ENCODE results near the gene NUP98. TPM values are rescaled to one million over a fixed set of nuclear protein-coding genes. Genes with fewer than 3 reads are reported as not detected.

NUP98 gene
- total RNA-seq, 1 experiment from 2014 or later: 98.4 TPM

DNA sequence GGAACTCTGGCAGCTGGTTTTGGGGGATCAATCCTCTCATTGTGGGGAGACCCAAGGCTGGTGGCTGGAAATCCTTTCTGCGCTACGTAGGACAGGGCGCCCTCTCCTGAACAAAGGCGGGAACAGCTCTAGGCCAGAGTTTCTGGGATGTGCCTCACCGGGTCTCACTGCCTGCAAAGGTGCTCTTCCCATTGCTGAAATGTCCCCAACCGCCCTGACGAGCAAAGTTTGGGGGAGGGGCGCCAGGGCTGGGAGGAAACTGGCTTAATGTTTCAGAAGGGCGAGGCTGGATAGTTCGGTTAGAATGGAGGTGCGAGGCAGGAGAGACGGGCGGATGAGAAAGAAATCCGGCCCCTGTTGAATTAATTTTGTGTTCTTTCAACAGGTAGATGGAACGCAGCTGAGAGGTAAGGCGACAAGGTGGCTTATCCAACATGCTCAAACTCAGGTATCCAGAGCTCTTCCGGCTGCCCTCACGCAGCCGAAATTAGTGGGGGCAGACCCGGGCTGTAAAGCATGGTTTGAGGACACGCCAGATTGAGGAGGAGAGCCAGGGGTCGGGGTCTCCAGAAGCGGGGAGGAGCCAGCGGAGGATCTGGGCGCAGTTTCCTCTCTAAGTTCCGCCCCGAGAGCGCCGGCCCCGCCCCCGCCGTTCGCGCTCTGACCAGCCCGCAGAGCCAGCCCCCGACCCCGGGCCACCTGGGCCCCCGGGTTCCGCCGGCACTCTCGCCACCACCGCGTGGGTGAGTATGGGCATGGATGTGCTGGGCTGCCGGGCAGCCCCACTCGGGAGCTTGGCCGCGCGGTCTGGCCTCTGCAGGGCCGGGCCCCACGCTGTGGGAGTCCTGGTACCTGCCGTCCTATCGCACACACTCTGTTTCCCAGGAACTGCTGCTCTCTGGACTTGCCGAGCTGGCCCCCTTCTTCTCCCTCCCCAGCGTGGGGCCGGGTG, 10.8 kb upstream of the NUP98 start, which contains the start of gene PGAP2:
PGAP2 (plus strand) TSS at position 652 of the 952 bp plus-strand sequence. CDS start 2,700 bp downstream, outside the sequence.
- CTCF ChIA-PET: interaction anchor here (0.6 to 3.3 kb wide), 18 partner anchors 9 to 265 kb away, joined by 3 to 22 read pairs (median 4); partner anchors contain the start of genes NUP98, RHOG and STIM1
- no peaks in the 10 kb centered on the region for H3K9me3 ChIP-seq (ENCODE audit: control insufficient read depth in 1 of 2, insufficient read depth in 1 of 2, low read depth in 1 of 2, low read length in 2 of 2)
- DNase-seq (ENCODE audit: low read depth, low spot score): peak; percentile 61
- H4K20me1 ChIP-seq (ENCODE audit: insufficient read depth): no peaks in the 10 kb centered on the region
- no peaks in the 10 kb centered on the region for H3K79me2 ChIP-seq (ENCODE audit: insufficient read depth, low read length)
- H3K27me3 ChIP-seq (ENCODE audit: insufficient read depth, low read length): no peaks in the 10 kb centered on the region
- H3K4me2 ChIP-seq (ENCODE audit: low read length): peak within 1 kb of the TSS; percentile 90
- peak within 1 kb of the TSS; percentile 81 to 85 for H3K4me3 ChIP-seq (replicated peaks in 1 of 2; ENCODE audit: low read depth in 1 of 2, low read length in 2 of 2)
- ATAC-seq: peak; percentile 85
- POLR2A ChIA-PET: interaction anchor here (0.8 to 2.0 kb wide), 5 partner anchors 9 to 14 kb away, joined by 3 to 7 read pairs (median 3); partner anchors contain the start of gene NUP98
- no peaks in the 10 kb centered on the region for H3K9me2 ChIP-seq (ENCODE audit: insufficient read depth)
- H3K27ac ChIP-seq (ENCODE audit: low read depth, low read length): peak within 1 kb of the TSS; percentile 43
- H3K36me3 ChIP-seq (ENCODE audit: control insufficient read depth in 1 of 2, insufficient read depth in 2 of 2, low read length in 2 of 2): no peaks in the 10 kb centered on the region; a peak in 1 of 4 replicates
- BruUV-seq (replicated peaks): no TSS peak
- RAD21 ChIA-PET (ENCODE audit: low non-redundant PET in 1 of 2, low total read pairs in 2 of 2, uncharacterized antibody in 2 of 2, unreplicated experiment in 2 of 2): no interaction called here
- peak within 1 kb of the TSS; percentile 81 for H3K9ac ChIP-seq (ENCODE audit: low read length)
- H2AFZ ChIP-seq (ENCODE audit: low read depth, low read length, poor library complexity, severe bottlenecking): peak within 1 kb of the TSS; percentile 69
- peaks cover 5 to 26% of the 10 kb centered on the region in 2 experiments; a peak in 3 of 4 replicates for H3K4me1 ChIP-seq (ENCODE audit: control insufficient read depth in 1 of 2, insufficient read depth in 2 of 2, low read length in 2 of 2)
- TF ChIP-seq POLR2AphosphoS5 (IDR thresholded peaks at IDR 0.05; ENCODE audit: low read depth, low read length) (peak; percentile 31), RAD21 (IDR thresholded peaks at IDR 0.05; ENCODE audit: low read depth) (peak; percentile 70), POLR2A (IDR thresholded peaks at IDR 0.05; ENCODE audit: borderline replicate concordance, extremely low read depth, insufficient read depth, insufficient read length) (no peak), ZNF274 (IDR thresholded peaks at IDR 0.05; ENCODE audit: low read depth, low read length) (no peak), SIN3A (IDR thresholded peaks at IDR 0.05; ENCODE audit: low read depth) (no peak)
- TF ChIP-seq, protein P1, sequence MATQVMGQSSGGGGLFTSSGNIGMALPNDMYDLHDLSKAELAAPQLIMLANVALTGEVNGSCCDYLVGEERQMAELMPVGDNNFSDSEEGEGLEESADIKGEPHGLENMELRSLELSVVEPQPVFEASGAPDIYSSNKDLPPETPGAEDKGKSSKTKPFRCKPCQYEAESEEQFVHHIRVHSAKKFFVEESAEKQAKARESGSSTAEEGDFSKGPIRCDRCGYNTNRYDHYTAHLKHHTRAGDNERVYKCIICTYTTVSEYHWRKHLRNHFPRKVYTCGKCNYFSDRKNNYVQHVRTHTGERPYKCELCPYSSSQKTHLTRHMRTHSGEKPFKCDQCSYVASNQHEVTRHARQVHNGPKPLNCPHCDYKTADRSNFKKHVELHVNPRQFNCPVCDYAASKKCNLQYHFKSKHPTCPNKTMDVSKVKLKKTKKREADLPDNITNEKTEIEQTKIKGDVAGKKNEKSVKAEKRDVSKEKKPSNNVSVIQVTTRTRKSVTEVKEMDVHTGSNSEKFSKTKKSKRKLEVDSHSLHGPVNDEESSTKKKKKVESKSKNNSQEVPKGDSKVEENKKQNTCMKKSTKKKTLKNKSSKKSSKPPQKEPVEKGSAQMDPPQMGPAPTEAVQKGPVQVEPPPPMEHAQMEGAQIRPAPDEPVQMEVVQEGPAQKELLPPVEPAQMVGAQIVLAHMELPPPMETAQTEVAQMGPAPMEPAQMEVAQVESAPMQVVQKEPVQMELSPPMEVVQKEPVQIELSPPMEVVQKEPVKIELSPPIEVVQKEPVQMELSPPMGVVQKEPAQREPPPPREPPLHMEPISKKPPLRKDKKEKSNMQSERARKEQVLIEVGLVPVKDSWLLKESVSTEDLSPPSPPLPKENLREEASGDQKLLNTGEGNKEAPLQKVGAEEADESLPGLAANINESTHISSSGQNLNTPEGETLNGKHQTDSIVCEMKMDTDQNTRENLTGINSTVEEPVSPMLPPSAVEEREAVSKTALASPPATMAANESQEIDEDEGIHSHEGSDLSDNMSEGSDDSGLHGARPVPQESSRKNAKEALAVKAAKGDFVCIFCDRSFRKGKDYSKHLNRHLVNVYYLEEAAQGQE (IDR thresholded peaks at IDR 0.05; ENCODE audit: low read depth): no peak
- TF ChIP-seq, protein P2, sequence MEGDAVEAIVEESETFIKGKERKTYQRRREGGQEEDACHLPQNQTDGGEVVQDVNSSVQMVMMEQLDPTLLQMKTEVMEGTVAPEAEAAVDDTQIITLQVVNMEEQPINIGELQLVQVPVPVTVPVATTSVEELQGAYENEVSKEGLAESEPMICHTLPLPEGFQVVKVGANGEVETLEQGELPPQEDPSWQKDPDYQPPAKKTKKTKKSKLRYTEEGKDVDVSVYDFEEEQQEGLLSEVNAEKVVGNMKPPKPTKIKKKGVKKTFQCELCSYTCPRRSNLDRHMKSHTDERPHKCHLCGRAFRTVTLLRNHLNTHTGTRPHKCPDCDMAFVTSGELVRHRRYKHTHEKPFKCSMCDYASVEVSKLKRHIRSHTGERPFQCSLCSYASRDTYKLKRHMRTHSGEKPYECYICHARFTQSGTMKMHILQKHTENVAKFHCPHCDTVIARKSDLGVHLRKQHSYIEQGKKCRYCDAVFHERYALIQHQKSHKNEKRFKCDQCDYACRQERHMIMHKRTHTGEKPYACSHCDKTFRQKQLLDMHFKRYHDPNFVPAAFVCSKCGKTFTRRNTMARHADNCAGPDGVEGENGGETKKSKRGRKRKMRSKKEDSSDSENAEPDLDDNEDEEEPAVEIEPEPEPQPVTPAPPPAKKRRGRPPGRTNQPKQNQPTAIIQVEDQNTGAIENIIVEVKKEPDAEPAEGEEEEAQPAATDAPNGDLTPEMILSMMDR (IDR thresholded peaks at IDR 0.05 in 2 of 3, conservative IDR thresholded peaks at IDR 0.05 in 1 of 3; ENCODE audit: borderline replicate concordance in 1 of 3, insufficient read depth in 1 of 3, low read depth in 2 of 3, low read length in 2 of 3): peak; percentile 54 to 75 (median 75); a peak in 5 of 6 replicates
- TF ChIP-seq, protein P3, sequence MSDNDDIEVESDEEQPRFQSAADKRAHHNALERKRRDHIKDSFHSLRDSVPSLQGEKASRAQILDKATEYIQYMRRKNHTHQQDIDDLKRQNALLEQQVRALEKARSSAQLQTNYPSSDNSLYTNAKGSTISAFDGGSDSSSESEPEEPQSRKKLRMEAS (IDR thresholded peaks at IDR 0.05): no peak
- intact Hi-C loops (cut with micrococcal nuclease): loop anchor here (1.0 kb wide), 1 partner anchor 264 kb away; no protein-coding TSS in a partner anchor

All from HCT116 (cell line).